ENCODE measurements around the gene HOXA5. TPM values are rescaled to one million over a fixed set of nuclear protein-coding genes. Genes with fewer than 3 reads are reported as not detected.

Gene HOXA5
- total and polyA plus RNA-seq, 8 donors = 2.9 to 53.1 (median 10.7) TPM

DNA sequence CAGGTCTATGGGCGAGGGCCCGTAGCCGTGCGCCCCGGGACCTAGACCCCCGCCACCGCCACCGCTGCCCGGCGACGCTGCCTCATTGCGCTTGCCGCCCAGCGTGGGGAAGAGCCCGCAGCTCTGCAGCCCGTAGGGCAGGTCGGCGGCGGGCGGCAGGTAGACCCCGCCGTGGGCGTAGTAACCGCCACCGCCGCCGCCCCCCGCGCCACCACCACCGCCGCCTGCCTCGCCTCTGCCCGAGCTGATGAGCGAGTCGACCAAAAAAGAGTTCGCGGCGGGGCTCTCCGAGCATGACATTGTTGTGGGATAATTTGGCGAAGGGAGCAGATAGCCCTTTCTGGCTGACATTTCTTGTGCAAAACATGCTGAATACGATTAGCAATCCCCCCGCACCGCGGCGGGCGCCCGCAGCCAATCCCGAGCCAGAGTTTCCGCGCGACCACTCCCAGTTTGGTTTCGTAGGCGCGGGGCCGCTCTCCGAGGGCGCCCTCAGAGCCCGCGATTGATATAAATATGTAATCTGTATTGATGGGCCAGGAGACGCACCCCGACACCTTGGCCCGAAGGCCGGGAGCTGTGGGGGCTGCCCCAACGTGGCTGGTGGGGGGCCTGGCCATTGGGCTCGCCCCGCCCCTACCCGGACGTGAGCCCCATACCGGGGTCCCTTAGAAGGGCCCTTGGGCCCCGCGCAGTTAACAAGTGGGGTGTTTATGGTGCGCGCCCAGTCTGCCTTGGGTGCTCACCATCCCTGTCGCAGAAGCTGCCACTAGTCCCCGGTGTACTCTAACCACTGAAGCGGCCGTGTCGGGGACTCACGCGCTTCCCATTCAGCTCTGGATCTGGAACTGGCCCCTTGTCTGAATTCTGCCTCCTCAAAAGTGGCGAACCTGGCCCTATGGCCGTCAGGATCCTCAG, 30.7 kb upstream of the HOXA5 start, which contains the start of gene HOXA10:
Gene HOXA10, minus strand, starts transcription at position 365 of the 918 bp plus-strand sequence. Its CDS starts 14 bp downstream, at position 351.
- H3K9me3 ChIP-seq = peaks cover 0 to 18% (median 0%) of the 10 kb centered on the region in 4 donors

DNA sequence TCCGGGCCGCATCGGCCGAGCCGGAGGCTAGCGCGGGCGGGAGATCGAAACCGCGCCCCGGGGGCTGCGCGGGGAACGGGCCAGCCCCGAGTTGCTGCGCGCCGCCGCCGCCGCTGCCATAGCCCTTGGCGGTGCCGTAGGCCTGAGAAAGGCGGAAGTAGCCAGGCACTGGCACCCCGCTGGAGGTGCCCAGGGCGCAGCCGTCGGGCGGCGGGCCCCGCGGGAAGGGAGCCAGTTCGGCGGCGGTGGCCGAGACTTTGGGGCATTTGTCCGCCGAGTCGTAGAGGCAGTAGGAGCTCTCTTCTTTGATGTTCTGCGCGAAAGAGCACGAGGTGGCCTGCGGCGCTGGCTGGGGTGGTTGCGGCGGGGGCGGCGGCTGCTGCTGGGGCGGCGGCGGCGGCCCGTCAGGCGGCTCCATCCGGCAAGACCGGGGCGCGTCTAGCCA, 30.1 kb upstream of the HOXA5 start:
- no peaks in the 10 kb centered on the region for H3K36me3 ChIP-seq
- H3K4me3 ChIP-seq = peak overlapping the region; percentile 38 to 54 (median 45)
- DNase-seq = peak in 1 of 2 donors; percentile 28
- H3K4me1 ChIP-seq = peaks cover 27 to 46% (median 42%) of the 10 kb centered on the region in 4 donors
- no peak overlapping the region for H3K27ac ChIP-seq
- TF ChIP-seq EP300 (IDR thresholded peaks at IDR 0.05) (no peak), POLR2AphosphoS5 (IDR thresholded peaks at IDR 0.05) (no peak), POLR2A (IDR thresholded peaks at IDR 0.05) (no peak)
- TF ChIP-seq, protein P1, sequence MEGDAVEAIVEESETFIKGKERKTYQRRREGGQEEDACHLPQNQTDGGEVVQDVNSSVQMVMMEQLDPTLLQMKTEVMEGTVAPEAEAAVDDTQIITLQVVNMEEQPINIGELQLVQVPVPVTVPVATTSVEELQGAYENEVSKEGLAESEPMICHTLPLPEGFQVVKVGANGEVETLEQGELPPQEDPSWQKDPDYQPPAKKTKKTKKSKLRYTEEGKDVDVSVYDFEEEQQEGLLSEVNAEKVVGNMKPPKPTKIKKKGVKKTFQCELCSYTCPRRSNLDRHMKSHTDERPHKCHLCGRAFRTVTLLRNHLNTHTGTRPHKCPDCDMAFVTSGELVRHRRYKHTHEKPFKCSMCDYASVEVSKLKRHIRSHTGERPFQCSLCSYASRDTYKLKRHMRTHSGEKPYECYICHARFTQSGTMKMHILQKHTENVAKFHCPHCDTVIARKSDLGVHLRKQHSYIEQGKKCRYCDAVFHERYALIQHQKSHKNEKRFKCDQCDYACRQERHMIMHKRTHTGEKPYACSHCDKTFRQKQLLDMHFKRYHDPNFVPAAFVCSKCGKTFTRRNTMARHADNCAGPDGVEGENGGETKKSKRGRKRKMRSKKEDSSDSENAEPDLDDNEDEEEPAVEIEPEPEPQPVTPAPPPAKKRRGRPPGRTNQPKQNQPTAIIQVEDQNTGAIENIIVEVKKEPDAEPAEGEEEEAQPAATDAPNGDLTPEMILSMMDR (IDR thresholded peaks at IDR 0.05) = no peak
- peaks cover 53 to 100% (median 100%) of the 10 kb centered on the region in 3 donors for H3K27me3 ChIP-seq
- intact Hi-C loops (cut with DNase I; ENCODE audit: low total_unique reads) = loop anchor here (10.0 kb wide), 1 partner anchor 1299 kb away; no protein-coding TSS in a partner anchor
- peaks cover 0 to 18% (median 0%) of the 10 kb centered on the region in 4 donors for H3K9me3 ChIP-seq
- 0 to 6% (median 3%) methylated on average over 11 to 59 of the region's 59 CpGs for WGBS, 5 donors

More for the DNA sequence above, 30.7 kb upstream of the HOXA5 start, which contains the start of gene HOXA10:
- no peak within 1 kb of the TSS for H3K27ac ChIP-seq
- H3K36me3 ChIP-seq = no peaks in the 10 kb centered on the region
- TF ChIP-seq, protein P1 (IDR thresholded peaks at IDR 0.05) = no peak
- TF ChIP-seq POLR2A (IDR thresholded peaks at IDR 0.05) (no peak), POLR2AphosphoS5 (IDR thresholded peaks at IDR 0.05) (no peak), EP300 (IDR thresholded peaks at IDR 0.05) (no peak)
- peaks cover 27 to 45% (median 40%) of the 10 kb centered on the region in 4 donors for H3K4me1 ChIP-seq
- H3K27me3 ChIP-seq = peaks cover 49 to 100% (median 98%) of the 10 kb centered on the region in 3 donors
- peak in 1 of 2 donors; percentile 22 for DNase-seq
- peak within 1 kb of the TSS; percentile 38 to 54 (median 45) for H3K4me3 ChIP-seq
- WGBS, 5 donors = 8 to 18% (median 10%) methylated on average over 50 to 82 of the region's 82 CpGs
- intact Hi-C loops (cut with DNase I; ENCODE audit: low total_unique reads) = loop anchor here (10.0 kb wide), 1 partner anchor 1299 kb away; no protein-coding TSS in a partner anchor

DNA sequence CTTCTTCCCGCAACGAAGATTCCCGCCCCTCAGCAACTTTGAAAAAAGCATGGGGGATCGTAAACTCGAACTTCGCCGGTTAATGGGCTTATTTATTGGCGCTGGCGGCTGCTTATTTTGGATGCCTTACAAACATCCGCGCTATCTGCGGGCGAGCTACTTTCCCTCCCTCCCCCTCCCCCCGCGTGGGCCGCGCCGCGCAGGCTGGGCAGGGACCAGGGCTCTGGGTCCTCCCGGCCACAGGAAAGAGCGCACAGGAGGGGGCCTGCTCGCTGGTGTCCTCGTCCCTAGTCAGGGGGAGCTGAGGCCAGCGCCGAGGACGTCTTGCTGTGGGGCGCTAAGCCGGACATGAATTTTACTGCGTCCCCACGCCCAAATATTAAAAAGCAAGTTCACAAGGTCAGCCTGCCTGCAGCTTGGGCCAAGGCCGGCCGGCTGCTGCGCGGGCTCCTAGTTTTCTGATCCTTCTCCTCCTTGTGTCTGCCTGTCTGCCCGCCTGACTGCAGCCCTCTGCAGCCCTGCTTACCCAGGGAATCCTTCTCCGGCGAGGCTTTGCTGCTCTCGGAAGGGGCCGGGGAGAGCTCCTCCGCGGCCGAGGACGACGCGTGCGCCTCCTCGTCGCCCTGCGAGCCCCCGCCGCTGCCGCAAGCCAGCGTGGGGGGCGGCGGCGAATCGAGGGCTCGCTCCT, 29.5 kb upstream of the HOXA5 start:
- 2 to 6% (median 4%) methylated on average over 32 to 58 of the region's 58 CpGs for WGBS, 5 donors
- H3K4me1 ChIP-seq = peaks cover 27 to 46% (median 42%) of the 10 kb centered on the region in 4 donors
- H3K27me3 ChIP-seq = peaks cover 57 to 100% (median 100%) of the 10 kb centered on the region in 3 donors
- intact Hi-C loops (cut with DNase I; ENCODE audit: low total_unique reads) = loop anchor here (10.0 kb wide), 1 partner anchor 1298 kb away; no protein-coding TSS in a partner anchor
- no peak overlapping the region for H3K27ac ChIP-seq
- H3K9me3 ChIP-seq = peaks cover 0 to 18% (median 0%) of the 10 kb centered on the region in 4 donors
- H3K4me3 ChIP-seq = peak overlapping the region; percentile 38 to 54 (median 45)
- TF ChIP-seq POLR2AphosphoS5 (IDR thresholded peaks at IDR 0.05) = no peak
- no peak for TF ChIP-seq EP300 (IDR thresholded peaks at IDR 0.05)
- TF ChIP-seq, protein P1 (IDR thresholded peaks at IDR 0.05) = no peak
- no peak for TF ChIP-seq POLR2A (IDR thresholded peaks at IDR 0.05)
- peak in 1 of 2 donors; percentile 20 for DNase-seq
- no peaks in the 10 kb centered on the region for H3K36me3 ChIP-seq
